CD8-positive, alpha-beta memory T cell (primary cell): ENCODE results near the gene VPS72. TPM values are rescaled to one million over a fixed set of nuclear protein-coding genes. Genes with fewer than 3 reads are reported as not detected.

Experiments
- CTCF ChIA-PET: fragments of 350-600 bp; sonication (Branson Sonifier 250); formaldehyde crosslinking; loops from one replicate; lab custom pipeline; 2021; ENCODE audit warnings: antibody characterized with exemption; lab: Charles Lee
- POLR2A ChIA-PET: fragments of 350-600 bp; sonication (Branson Sonifier 250); formaldehyde crosslinking; loops from one replicate; lab custom pipeline; 2021; ENCODE audit warnings: antibody characterized with exemption; lab: Charles Lee
- DNase-seq, 5 donors: peaks; one replicate each; pipeline versions ENCODE4 v3.0.0 to v3.0.0-alpha.2; 2020 to 2022; ENCODE audit warnings: mixed read lengths in 1 of 5
- H3K27ac ChIP-seq: one replicate; pipeline ENCODE4 v1.7.0; 2013; ENCODE audit warnings: low read depth, mild to moderate bottlenecking, low read length, moderate library complexity
- H3K27me3 ChIP-seq: 2 replicates; pipeline ENCODE4 v1.7.0; 2013; ENCODE audit warnings: low read length, mild to moderate bottlenecking; ENCODE audit not compliant: insufficient read depth, poor library complexity, severe bottlenecking
- H3K36me3 ChIP-seq: 2 replicates; pipeline ENCODE4 v1.7.0; 2013; ENCODE audit warnings: mild to moderate bottlenecking, low read length, moderate library complexity; ENCODE audit not compliant: insufficient read depth
- H3K4me1 ChIP-seq: 2 replicates; pipeline ENCODE4 v1.7.0; 2013; ENCODE audit warnings: mild to moderate bottlenecking, low read length, moderate library complexity; ENCODE audit not compliant: insufficient read depth
- H3K4me3 ChIP-seq: 2 replicates; pipeline ENCODE4 v1.7.0; 2013; ENCODE audit warnings: mild to moderate bottlenecking, low read length
- H3K9me3 ChIP-seq: 2 replicates; pipeline ENCODE4 v1.7.0; 2013; ENCODE audit warnings: mild to moderate bottlenecking, low read length
- H3K27ac Mint-ChIP-seq, 8 donors: one replicate each; pipeline ENCODE4 v1.8.0; 2020 to 2021; ENCODE audit warnings: mixed read lengths in 8 of 8, mild to moderate bottlenecking in 6 of 8, inconsistent platforms in 3 of 8, moderate library complexity in 3 of 8
- H3K27me3 Mint-ChIP-seq, 2 donors: one replicate each; pipeline ENCODE4 v1.8.0; 2020 to 2021; ENCODE audit warnings: mixed read lengths in 2 of 2, mild to moderate bottlenecking in 1 of 2, moderate library complexity in 1 of 2
- H3K36me3 Mint-ChIP-seq, 3 donors: one replicate each; pipeline ENCODE4 v1.8.0; 2020 to 2021; ENCODE audit warnings: mixed read lengths in 3 of 3, inconsistent platforms in 1 of 3, mild to moderate bottlenecking in 1 of 3
- H3K4me1 Mint-ChIP-seq, 3 donors: one replicate each; pipeline ENCODE4 v1.8.0; 2020 to 2021; ENCODE audit warnings: mixed read lengths in 3 of 3, inconsistent platforms in 1 of 3, mild to moderate bottlenecking in 1 of 3
- H3K4me3 Mint-ChIP-seq, 7 donors: one replicate each; pipeline ENCODE4 v1.8.0; 2020 to 2021; ENCODE audit warnings: mixed read lengths in 7 of 7, mild to moderate bottlenecking in 6 of 7, moderate library complexity in 4 of 7, inconsistent platforms in 2 of 7
- H3K9me3 Mint-ChIP-seq, 5 donors: one replicate each; pipeline ENCODE4 v1.8.0; 2020 to 2022; ENCODE audit warnings: mixed read lengths in 5 of 5, mild to moderate bottlenecking in 3 of 5, moderate library complexity in 2 of 5, inconsistent platforms in 1 of 5
- polyA plus RNA-seq: library from polyadenylated mRNA; unstranded; fragments of 300-500 nt; fragmentation: Illumina TruSeq; gene quantifications from one replicate; pipeline ENCODE4 v1.2.3, GENCODE V29; 2021
- total RNA-seq, 2 experiments: library from RNA; stranded (reverse); gene quantifications; one replicate each; pipeline ENCODE4 v1.2.3, GENCODE V29; 2021

VPS72 gene
- total and polyA plus RNA-seq, 3 experiments from 2014 or later, result 68.3 to 85.4 (median 84.4) TPM

DNA sequence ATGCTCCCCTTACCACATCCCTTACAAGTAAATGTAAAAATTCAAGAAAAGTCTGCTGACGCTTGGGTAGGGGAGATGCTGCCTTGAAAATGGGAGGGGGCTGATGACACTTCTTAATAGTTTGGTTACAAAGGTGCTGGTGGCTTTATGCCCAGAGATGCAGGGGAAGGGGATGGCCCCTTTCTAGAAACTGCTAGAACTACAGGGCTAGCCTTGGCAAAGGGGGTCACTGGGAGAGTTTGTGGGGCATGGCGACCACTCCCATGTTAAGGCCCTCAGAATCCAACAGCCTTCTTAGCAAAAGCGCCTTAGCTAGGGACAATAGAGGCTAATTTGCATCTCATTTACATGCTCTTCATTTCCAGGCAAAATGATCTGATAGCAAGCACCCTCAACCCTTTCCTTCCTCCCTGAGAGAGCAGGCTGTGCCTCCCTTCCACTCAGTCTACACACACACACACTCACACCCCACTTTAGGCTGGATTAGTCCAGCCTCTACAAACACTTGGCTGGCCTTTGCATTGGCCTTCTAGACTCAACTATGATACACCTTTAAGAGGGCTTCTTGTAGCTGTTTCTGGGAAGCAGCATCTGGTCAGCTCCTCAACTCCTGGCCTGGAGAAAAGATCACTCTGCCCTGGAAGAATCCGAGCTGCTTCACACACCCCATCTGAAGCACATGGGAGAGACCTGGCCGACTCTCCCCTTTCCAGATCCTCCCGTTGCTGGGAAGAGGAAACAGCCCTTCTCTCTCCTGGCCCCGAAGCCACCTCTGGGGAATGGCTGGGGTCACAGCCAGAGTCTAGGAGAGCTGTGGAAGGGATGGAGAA, 45.3 kb downstream of the VPS72 start:
- Histone ChIP-seq H3K4me1 (peaks cover 18% of the 10 kb centered on the region), H3K27ac (no peak overlapping the region), H3K36me3 (no peaks in the 10 kb centered on the region), H3K9me3 (no peaks in the 10 kb centered on the region), H3K27me3 (no peaks in the 10 kb centered on the region), H3K4me3 (no peak overlapping the region)
- peaks cover 0 to 3% (median 0%) of the 10 kb centered on the region in 3 donors for H3K36me3 Mint-ChIP-seq
- H3K9me3 Mint-ChIP-seq, result no peaks in the 10 kb centered on the region
- H3K27me3 Mint-ChIP-seq, result no peaks in the 10 kb centered on the region
- peaks cover 10 to 24% (median 18%) of the 10 kb centered on the region in 3 donors for H3K4me1 Mint-ChIP-seq
- peak overlapping the region; percentile 7 to 79 (median 41) for H3K4me3 Mint-ChIP-seq
- DNase-seq, result no peak
- ChIA-PET CTCF (interaction anchor here (1.0 to 2.1 kb wide), 3 partner anchors 11 to 73 kb away, joined by 3 to 8 read pairs (median 4); partner anchors contain the start of gene GABPB2), POLR2A (no interaction called here)
- peak overlapping the region in 2 of 8 donors; percentile 24 to 43 for H3K27ac Mint-ChIP-seq

DNA sequence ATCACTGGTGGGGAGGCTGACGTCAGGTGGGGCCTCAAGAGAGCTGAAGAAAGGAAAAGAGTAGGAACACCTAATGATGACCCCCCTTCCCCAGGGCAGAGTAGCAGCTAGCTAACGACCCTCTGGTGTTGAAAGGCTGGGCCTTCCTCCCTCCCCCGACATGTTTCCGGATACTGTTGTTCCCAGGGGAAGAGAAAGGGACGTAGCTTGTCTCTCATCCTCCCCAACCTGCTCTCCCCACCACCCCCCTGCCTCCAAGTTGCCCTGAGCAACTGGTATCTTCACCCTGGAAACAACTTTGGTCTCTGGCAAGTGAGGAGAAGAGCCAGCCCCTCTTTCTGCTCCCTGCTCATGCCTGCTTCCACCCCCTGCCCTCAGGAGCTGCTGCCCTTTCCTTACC, 46.0 kb downstream of the VPS72 start:
- H3K4me3 Mint-ChIP-seq, result peak overlapping the region in 3 of 7 donors; percentile 15 to 79 (median 78)
- DNase-seq, result no peak
- peaks cover 18% of the 10 kb centered on the region for H3K4me1 ChIP-seq
- H3K27me3 Mint-ChIP-seq, result no peaks in the 10 kb centered on the region
- H3K27ac Mint-ChIP-seq, result peak overlapping the region in 1 of 8 donors; percentile 89
- no peaks in the 10 kb centered on the region for H3K9me3 Mint-ChIP-seq
- H3K27me3 ChIP-seq, result no peaks in the 10 kb centered on the region
- H3K36me3 ChIP-seq, result no peaks in the 10 kb centered on the region
- ChIA-PET POLR2A (no interaction called here), CTCF (interaction anchor here (1.2 to 2.1 kb wide), 3 partner anchors 11 to 73 kb away, joined by 3 to 8 read pairs (median 4); partner anchors contain the start of gene GABPB2)
- peaks cover 10 to 24% (median 18%) of the 10 kb centered on the region in 3 donors for H3K4me1 Mint-ChIP-seq
- no peak overlapping the region for H3K27ac ChIP-seq
- H3K36me3 Mint-ChIP-seq, result peaks cover 0 to 3% (median 0%) of the 10 kb centered on the region in 3 donors
- no peaks in the 10 kb centered on the region for H3K9me3 ChIP-seq
- H3K4me3 ChIP-seq, result no peak overlapping the region

DNA sequence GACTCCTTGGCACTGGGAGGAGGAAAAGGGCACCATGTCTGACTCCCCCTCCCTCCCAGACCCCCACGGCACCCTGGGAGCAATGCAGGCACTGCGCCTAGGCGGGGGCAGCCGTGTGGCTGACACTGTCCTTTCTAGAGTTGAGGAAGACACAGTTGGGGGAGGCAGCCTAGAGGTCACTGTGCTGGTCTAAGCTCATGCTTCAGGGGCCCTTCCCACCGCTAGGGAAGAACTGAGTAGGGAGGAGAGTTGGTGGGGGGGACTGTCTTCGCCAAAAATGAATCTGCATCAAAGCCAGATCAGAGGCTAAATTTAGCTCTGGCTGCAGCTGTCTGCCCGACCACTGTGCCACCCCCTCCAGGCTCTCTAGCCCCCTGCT, 47.0 kb downstream of the VPS72 start:
- Histone ChIP-seq H3K9me3 (no peaks in the 10 kb centered on the region), H3K27ac (no peak overlapping the region), H3K27me3 (no peaks in the 10 kb centered on the region), H3K36me3 (no peaks in the 10 kb centered on the region), H3K4me1 (peaks cover 18% of the 10 kb centered on the region), H3K4me3 (no peak overlapping the region)
- ChIA-PET POLR2A (no interaction called here), CTCF (interaction anchor here (1.2 to 2.4 kb wide), 3 partner anchors 12 to 43 kb away, joined by 3 to 9 read pairs (median 8); no protein-coding TSS in a partner anchor)
- Mint-ChIP-seq H3K27me3 (no peaks in the 10 kb centered on the region), H3K27ac (no peak overlapping the region), H3K9me3 (no peaks in the 10 kb centered on the region), H3K4me1 (peaks cover 10 to 24% (median 18%) of the 10 kb centered on the region in 3 donors), H3K4me3 (peak overlapping the region in 1 of 7 donors; percentile 44), H3K36me3 (peaks cover 0 to 3% (median 0%) of the 10 kb centered on the region in 3 donors)
- DNase-seq, result no peak

DNA sequence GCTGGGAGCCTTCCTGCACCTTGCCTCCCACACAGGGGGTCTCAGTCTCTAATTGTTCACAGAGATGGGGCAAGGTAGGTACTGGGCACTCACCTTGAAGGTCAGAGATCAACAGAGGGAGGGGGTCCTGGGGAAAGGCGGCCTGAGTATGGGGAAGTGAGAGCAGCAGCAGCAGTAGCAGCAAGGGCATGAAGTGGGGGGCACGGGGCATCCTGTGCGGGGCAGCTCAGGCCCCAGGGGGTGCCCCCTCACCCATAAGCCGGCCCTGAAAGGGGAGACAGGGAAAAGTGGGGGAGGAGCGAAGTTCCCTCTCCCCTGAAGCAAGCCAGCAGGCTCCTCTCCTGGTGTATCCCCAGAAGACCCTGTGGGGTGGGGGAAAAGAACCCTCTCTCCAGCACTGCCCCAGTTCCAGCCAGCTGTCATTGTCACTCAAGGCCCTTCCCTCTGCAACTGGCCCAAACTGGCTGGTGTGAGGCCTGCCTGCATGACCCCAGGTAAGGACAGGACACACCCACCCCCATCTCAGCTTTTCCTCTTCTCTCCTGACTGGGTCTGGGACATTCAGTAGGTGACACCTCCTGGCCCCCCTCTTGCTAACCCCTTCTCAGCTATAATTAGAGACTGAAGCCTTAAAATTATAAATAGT, 47.5 kb downstream of the VPS72 start:
- Mint-ChIP-seq H3K36me3 (peaks cover 0 to 3% (median 0%) of the 10 kb centered on the region in 3 donors), H3K4me1 (peaks cover 10 to 23% (median 16%) of the 10 kb centered on the region in 3 donors), H3K27ac (no peak overlapping the region), H3K4me3 (no peak overlapping the region), H3K9me3 (no peaks in the 10 kb centered on the region), H3K27me3 (no peaks in the 10 kb centered on the region)
- Histone ChIP-seq H3K4me1 (peaks cover 18% of the 10 kb centered on the region), H3K36me3 (no peaks in the 10 kb centered on the region), H3K27me3 (no peaks in the 10 kb centered on the region), H3K27ac (no peak overlapping the region), H3K4me3 (no peak overlapping the region), H3K9me3 (no peaks in the 10 kb centered on the region)
- ChIA-PET CTCF (interaction anchor here (2.0 to 2.4 kb wide), 2 partner anchors 13 to 42 kb away, joined by 5 to 9 read pairs; no protein-coding TSS in a partner anchor), POLR2A (interaction anchor here (0.6 kb wide), 1 partner anchor 14 kb away, joined by 3 read pairs; no protein-coding TSS in a partner anchor)
- no peak for DNase-seq

DNA sequence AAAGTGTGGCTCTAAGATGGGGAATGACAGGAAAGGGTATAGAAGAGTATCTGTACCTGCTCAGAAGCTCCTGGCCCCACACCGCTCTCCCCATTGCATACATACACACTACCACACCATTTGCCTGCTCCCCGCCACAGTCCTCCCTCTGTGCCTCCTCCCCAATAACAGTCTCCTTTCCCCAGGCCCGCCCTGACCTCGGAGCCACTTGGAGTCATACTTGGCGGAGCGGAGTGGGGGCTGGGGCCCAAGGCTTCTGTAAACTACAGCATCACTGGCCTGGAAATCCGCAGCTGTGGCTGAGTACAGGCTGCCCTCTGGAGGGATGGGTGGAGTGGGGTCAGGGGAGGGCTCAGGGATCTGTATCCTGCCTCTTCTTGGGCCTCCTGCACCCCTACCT, 52.2 kb downstream of the VPS72 start:
- Mint-ChIP-seq H3K4me1 (no peaks in the 10 kb centered on the region), H3K9me3 (no peaks in the 10 kb centered on the region), H3K27me3 (peaks cover 0 to 2% of the 10 kb centered on the region in 2 donors), H3K4me3 (no peak overlapping the region), H3K27ac (no peak overlapping the region), H3K36me3 (peaks cover 0 to 2% (median 0%) of the 10 kb centered on the region in 3 donors)
- no peaks in the 10 kb centered on the region for H3K36me3 ChIP-seq
- ChIA-PET POLR2A (no interaction called here), CTCF (interaction anchor here (1.2 kb wide), 1 partner anchor 56 kb away, joined by 3 read pairs; no protein-coding TSS in a partner anchor)
- H3K4me3 ChIP-seq, result no peak overlapping the region
- no peak overlapping the region for H3K27ac ChIP-seq
- no peaks in the 10 kb centered on the region for H3K9me3 ChIP-seq
- DNase-seq, result no peak
- H3K27me3 ChIP-seq, result no peaks in the 10 kb centered on the region
- H3K4me1 ChIP-seq, result no peaks in the 10 kb centered on the region

DNA sequence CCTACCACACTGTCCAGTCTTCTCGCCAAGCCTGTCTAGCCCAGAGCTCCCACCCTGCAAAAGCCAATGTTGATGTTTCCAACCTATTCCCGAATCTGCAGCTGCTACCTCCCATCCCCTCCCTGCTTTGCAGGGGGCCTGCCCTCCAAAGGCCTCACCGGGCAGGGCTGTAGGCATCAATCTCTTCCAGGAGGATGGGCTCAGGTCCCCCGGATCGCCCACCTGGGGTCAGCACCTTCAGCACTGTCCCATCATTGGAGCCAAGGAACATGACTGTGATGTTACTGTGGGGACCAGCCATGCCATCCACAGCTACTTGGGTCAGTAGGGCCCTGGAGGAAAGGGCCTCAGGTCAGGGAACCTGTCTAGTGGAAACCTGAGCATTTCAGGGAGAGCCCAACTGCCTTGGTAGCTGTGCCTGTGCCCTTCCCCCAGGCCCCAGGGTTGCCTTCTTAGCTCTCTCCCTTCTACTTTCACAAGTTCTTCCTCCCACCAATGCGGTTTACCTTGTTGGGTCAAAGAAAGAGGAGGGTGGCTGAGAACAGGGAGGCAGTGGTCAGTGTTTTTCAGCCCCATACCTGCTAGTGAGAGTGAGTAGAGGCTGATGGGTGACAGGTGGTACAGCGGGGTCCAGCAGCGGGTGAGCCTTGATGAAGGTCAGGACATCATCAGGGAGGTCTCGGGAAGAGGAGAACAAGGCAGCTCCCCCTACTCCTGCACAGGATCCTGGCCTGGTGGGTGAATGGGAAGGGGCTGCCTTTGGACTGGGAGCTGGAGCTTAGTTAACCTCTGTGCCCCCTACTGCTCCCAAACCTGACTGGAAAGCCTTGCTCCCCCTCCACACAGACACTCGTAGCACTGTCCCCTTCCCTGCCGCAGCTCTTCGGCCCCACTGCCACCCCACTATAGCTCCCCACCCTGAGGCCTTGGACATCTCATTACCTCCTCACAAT, 54.3 kb downstream of the VPS72 start:
- Histone ChIP-seq H3K9me3 (no peaks in the 10 kb centered on the region), H3K27me3 (no peaks in the 10 kb centered on the region), H3K36me3 (no peaks in the 10 kb centered on the region), H3K4me1 (peaks cover 7% of the 10 kb centered on the region), H3K4me3 (no peak overlapping the region), H3K27ac (no peak overlapping the region)
- CTCF ChIA-PET, result interaction anchor here (1.1 to 1.3 kb wide), 2 partner anchors 21 to 24 kb away, joined by 3 to 5 read pairs; partner anchors contain the start of gene TNFAIP8L2
- Mint-ChIP-seq H3K4me3 (no peak overlapping the region), H3K27ac (peak overlapping the region in 1 of 8 donors; percentile 27), H3K36me3 (peaks cover 0 to 2% (median 0%) of the 10 kb centered on the region in 3 donors), H3K4me1 (peaks cover 6 to 11% (median 10%) of the 10 kb centered on the region in 3 donors), H3K27me3 (peaks cover 5 to 9% of the 10 kb centered on the region in 2 donors), H3K9me3 (no peaks in the 10 kb centered on the region)
- POLR2A ChIA-PET, result no interaction called here
- no peak for DNase-seq

DNA sequence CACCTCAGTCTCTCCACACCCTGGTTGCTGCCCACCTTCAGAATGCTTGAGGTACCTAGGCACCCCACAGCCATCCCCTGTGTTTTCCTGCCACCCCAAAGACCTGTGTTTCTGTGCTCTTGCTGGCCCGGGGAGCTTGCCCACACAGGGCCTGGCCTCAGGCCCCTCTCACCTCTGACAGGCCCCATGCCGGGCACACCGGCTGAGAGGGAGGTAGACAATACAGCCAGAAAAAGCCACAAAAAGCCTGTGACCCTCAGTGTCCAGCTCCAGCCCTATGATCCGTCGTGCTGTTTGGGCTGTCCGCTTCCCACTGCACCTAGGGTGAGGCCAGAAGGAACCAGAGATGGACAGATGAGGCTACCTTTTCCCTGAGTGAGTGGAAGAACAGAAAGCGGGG, 55.0 kb downstream of the VPS72 start:
- POLR2A ChIA-PET, result no interaction called here
- H3K36me3 Mint-ChIP-seq, result peaks cover 0 to 2% (median 0%) of the 10 kb centered on the region in 3 donors

More for the DNA sequence above, 55.0 kb downstream of the VPS72 start:
- no peak for DNase-seq
- Histone ChIP-seq H3K4me3 (no peak overlapping the region), H3K27ac (no peak overlapping the region), H3K36me3 (no peaks in the 10 kb centered on the region), H3K4me1 (peaks cover 11% of the 10 kb centered on the region), H3K27me3 (no peaks in the 10 kb centered on the region), H3K9me3 (no peaks in the 10 kb centered on the region)
- peak overlapping the region in 1 of 8 donors; percentile 64 for H3K27ac Mint-ChIP-seq
- peaks cover 8 to 13% of the 10 kb centered on the region in 2 donors for H3K27me3 Mint-ChIP-seq
- no peak overlapping the region for H3K4me3 Mint-ChIP-seq
- CTCF ChIA-PET, result interaction anchor here (1.1 kb wide), 1 partner anchor 24 kb away, joined by 3 read pairs; no protein-coding TSS in a partner anchor
- H3K4me1 Mint-ChIP-seq, result peaks cover 9 to 12% (median 11%) of the 10 kb centered on the region in 3 donors
- no peaks in the 10 kb centered on the region for H3K9me3 Mint-ChIP-seq
